GM12878 (cell line): Measurements from ENCODE around the gene NES. TPM values are rescaled to one million over a fixed set of nuclear protein-coding genes. Genes with fewer than 3 reads are reported as not detected.

Experiments used
- ATAC-seq: fragments of 200-7000 bp; cut with Tn5 transposase; 3 replicates; pipeline ENCODE4 v1.9.1; 2020; ENCODE audit warnings: mild to moderate bottlenecking, moderate library complexity
- BruUV-seq: library from RNA; stranded (reverse); fragments of 400-500 nt; replicated peaks from 2 replicates; lab custom pipeline; 2021; lab: Mats Ljungman, UMichigan
- CTCF ChIA-PET: fragments of 300-600 bp; sonication (Branson Sonifier 250); formaldehyde crosslinking; extraction: SDS; loops from one replicate; lab custom pipeline; 2021; ENCODE audit warnings: inconsistent platforms; lab: Yijun Ruan, JAX
- POLR2A ChIA-PET: fragments of 350-600 bp; formaldehyde crosslinking; extraction: SDS; loops from one replicate; lab custom pipeline; 2021; ENCODE audit warnings: inconsistent platforms; lab: Charles Lee
- RAD21 ChIA-PET: fragments of 300-600 bp; sonication (Branson Sonifier 250); formaldehyde crosslinking; loops from one replicate; lab custom pipeline; 2023; ENCODE audit warnings: antibody characterized with exemption; ENCODE audit not compliant: unreplicated experiment; lab: Charles Lee
- SMC1A ChIA-PET: fragments of 300-600 bp; sonication (Branson Sonifier 250); formaldehyde crosslinking; loops from one replicate; lab custom pipeline; 2023; ENCODE audit not compliant: unreplicated experiment, uncharacterized antibody; lab: Charles Lee
- DNase-seq: peaks from one replicate; pipeline ENCODE4 v3.0.0-alpha.2; 2011; ENCODE audit warnings: low read depth, low spot score
- FAIRE-seq: peaks from 3 replicates; lab custom pipeline; 2011; peaks lifted over from hg19 to GRCh38; lab: Jason Lieb, UNC
- H2AFZ ChIP-seq: 2 replicates; pipeline ENCODE4 v1.6.0; 2011; ENCODE audit warnings: low read depth, low read length, control low read depth; ENCODE audit not compliant: control insufficient read depth
- H3K27ac ChIP-seq: 2 replicates; pipeline ENCODE4 v1.5.1; 2011; ENCODE audit warnings: control low read depth; ENCODE audit not compliant: control insufficient read depth, insufficient read depth
- H3K27me3 ChIP-seq, 2 experiments: replicated peaks in 1 of 2; 2 replicates each; pipeline versions ENCODE4 v1.6.0 to v1.6.1; 2011; ENCODE audit warnings: low read length in 1 of 2; ENCODE audit not compliant: control insufficient read depth in 2 of 2, insufficient read depth in 2 of 2
- H3K36me3 ChIP-seq, 2 experiments: 2 replicates each; pipeline ENCODE4 v1.5.1; 2011; ENCODE audit warnings: low read length in 1 of 2; ENCODE audit not compliant: control insufficient read depth in 2 of 2, insufficient read depth in 2 of 2
- H3K4me1 ChIP-seq: 2 replicates; pipeline ENCODE4 v1.6.1; 2011; ENCODE audit warnings: mild to moderate bottlenecking, low read length, moderate library complexity, mixed read lengths; ENCODE audit not compliant: control insufficient read depth, insufficient read depth
- H3K4me2 ChIP-seq: 2 replicates; pipeline ENCODE4 v1.6.0; 2011; ENCODE audit warnings: control low read depth; ENCODE audit not compliant: control insufficient read depth, insufficient read depth
- H3K4me3 ChIP-seq: fragments of 200-600 bp; sonication (generic); 2 replicates; pipeline ENCODE4 v1.5.1; 2016
- H3K79me2 ChIP-seq: 2 replicates; pipeline ENCODE4 v1.6.0; 2011; ENCODE audit warnings: low read length; ENCODE audit not compliant: control insufficient read depth, insufficient read depth
- H3K9ac ChIP-seq: 2 replicates; pipeline ENCODE4 v1.8.0; 2011; ENCODE audit warnings: low read length, control low read depth, mixed read lengths; ENCODE audit not compliant: control insufficient read depth, insufficient read depth
- H3K9me3 ChIP-seq: replicated peaks from 3 replicates; pipeline ENCODE4 v1.5.1; 2011; ENCODE audit warnings: mild to moderate bottlenecking, low read length; ENCODE audit not compliant: control insufficient read depth, insufficient read depth
- H4K20me1 ChIP-seq: 2 replicates; pipeline ENCODE4 v1.6.0; 2011; ENCODE audit not compliant: control insufficient read depth, insufficient read depth
- MEF2A ChIP-seq: IDR thresholded peaks from 2 replicates; pipeline ENCODE4 v1.6.1; 2011; ENCODE audit warnings: low read depth, mild to moderate bottlenecking, low read length, moderate library complexity; ENCODE audit not compliant: insufficient read depth
- NRF1 ChIP-seq: conservative IDR thresholded peaks from 2 replicates; pipeline ENCODE4 v1.6.1; 2011; ENCODE audit warnings: mild to moderate bottlenecking, low read depth, low read length, improper control_type of control experiment
- RFX5 ChIP-seq: IDR thresholded peaks from 2 replicates; pipeline ENCODE4 v1.6.1; 2011; ENCODE audit warnings: low read depth, low read length, improper control_type of control experiment
- SREBF2 ChIP-seq: IDR thresholded peaks from 2 replicates; pipeline ENCODE4 v1.6.1; 2012; ENCODE audit warnings: mild to moderate bottlenecking, low read length
- WRNIP1 ChIP-seq: IDR thresholded peaks from 2 replicates; pipeline ENCODE4 v1.6.1; 2011; ENCODE audit warnings: low read depth, low read length, improper control_type of control experiment, borderline replicate concordance
- ZNF687 ChIP-seq: fragments of 450-650 bp; IDR thresholded peaks from 2 replicates; pipeline ENCODE4 v1.6.1; 2017; ENCODE audit warnings: mild to moderate bottlenecking, moderate library complexity
- WGBS: methylation state at CpG from one replicate; pipeline ENCODE4 v1.1.6; 2016; ENCODE audit warnings: low lambda C conversion rate; ENCODE audit not compliant: insufficient replicate concordance, insufficient coverage; ENCODE audit errors: missing lambda C conversion rate; 5-methylcytosine and 5-hydroxymethylcytosine counted together
- in situ Hi-C: fragments of 300-500 bp; cut with MboI; formaldehyde crosslinking; loops from 9 replicates; pipeline ENCODE4 v1.14.3; 2018; ENCODE audit warnings: mixed read lengths
- intact Hi-C: fragments of 100-400 bp; cut with micrococcal nuclease; formaldehyde crosslinking; loops from one replicate; pipeline ENCODE4 v1.14.2; 2022; ENCODE audit not compliant: unreplicated experiment
- polyA plus RNA-seq, 11 experiments: library from polyadenylated mRNA; depleted of rRNA in 4 of 11; unstranded in 6 of 11; stranded (reverse) in 5 of 11; fragments of >200 nt; fragmentation: Nextera tagmentation in 4 of 11; fragmentation: Illumina TruSeq in 1 of 11; extraction: Ambion mirVana in 4 of 11; extraction: Trizol in 1 of 11; gene quantifications; 1 replicate in 1 of 11; 2 replicates in 10 of 11; pipeline versions ENCODE4 v1.2.1 to v1.2.3, GENCODE V29; 2011 to 2016; ENCODE audit warnings: inconsistent platforms in 2 of 11, missing spikeins in 2 of 11, low read depth in 1 of 11
- total RNA-seq, 4 experiments: library from RNA; depleted of rRNA in 3 of 4; stranded (reverse); fragments of >200 nt in 3 of 4; fragmentation: Illumina TruSeq in 1 of 4; extraction: Trizol in 1 of 4; gene quantifications; 2 replicates each; pipeline versions ENCODE4 v1.2.1 to v1.2.3, GENCODE V29; 2013 to 2021
- TF ChIP-seq, protein P1 (sequence below): fragments of 450-650 bp; formaldehyde crosslinking; IDR thresholded peaks from 2 replicates; pipeline ENCODE4 v1.4.0; 2020; ENCODE audit warnings: mild to moderate bottlenecking, moderate library complexity

The NES gene
- total and polyA plus RNA-seq, 10 of the 15 experiments (the other 5 are each of a cell fraction or from before 2014, with no cell fraction given), result under 0.01 to 0.15 (median 0.02) TPM; not detected in 4

DNA sequence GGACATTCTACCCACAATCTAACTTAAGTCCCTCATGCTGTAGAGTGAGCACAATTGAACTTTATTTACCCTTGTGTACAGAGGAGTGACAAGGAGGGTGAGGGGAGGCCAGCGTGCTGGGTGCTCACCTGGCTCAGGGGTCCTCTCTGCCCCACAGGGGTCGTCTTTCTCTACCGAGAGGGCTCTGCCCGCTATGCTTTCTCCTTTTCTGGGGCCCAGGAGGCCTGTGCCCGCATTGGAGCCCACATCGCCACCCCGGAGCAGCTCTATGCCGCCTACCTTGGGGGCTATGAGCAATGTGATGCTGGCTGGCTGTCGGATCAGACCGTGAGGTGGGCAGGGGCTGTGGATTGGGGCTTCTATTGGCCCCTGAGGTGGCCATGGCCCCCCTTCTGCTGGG, 29.9 kb downstream of the NES start:
- no peaks in the 10 kb centered on the region for H3K36me3 ChIP-seq
- peaks cover 8% of the 10 kb centered on the region for H3K4me1 ChIP-seq
- H3K27ac ChIP-seq, result no peak overlapping the region
- no peak for FAIRE-seq
- ChIA-PET RAD21 (no interaction called here), POLR2A (no interaction called here), CTCF (interaction anchor here (0.6 to 2.8 kb wide), 2 partner anchors 11 to 43 kb away, joined by 3 to 17 read pairs; no protein-coding TSS in a partner anchor), SMC1A (no interaction called here)
- TF ChIP-seq MEF2A, result no peak
- no peak for TF ChIP-seq ZNF687
- TF ChIP-seq RFX5, result no peak
- no peak for TF ChIP-seq SREBF2
- TF ChIP-seq, protein P1, sequence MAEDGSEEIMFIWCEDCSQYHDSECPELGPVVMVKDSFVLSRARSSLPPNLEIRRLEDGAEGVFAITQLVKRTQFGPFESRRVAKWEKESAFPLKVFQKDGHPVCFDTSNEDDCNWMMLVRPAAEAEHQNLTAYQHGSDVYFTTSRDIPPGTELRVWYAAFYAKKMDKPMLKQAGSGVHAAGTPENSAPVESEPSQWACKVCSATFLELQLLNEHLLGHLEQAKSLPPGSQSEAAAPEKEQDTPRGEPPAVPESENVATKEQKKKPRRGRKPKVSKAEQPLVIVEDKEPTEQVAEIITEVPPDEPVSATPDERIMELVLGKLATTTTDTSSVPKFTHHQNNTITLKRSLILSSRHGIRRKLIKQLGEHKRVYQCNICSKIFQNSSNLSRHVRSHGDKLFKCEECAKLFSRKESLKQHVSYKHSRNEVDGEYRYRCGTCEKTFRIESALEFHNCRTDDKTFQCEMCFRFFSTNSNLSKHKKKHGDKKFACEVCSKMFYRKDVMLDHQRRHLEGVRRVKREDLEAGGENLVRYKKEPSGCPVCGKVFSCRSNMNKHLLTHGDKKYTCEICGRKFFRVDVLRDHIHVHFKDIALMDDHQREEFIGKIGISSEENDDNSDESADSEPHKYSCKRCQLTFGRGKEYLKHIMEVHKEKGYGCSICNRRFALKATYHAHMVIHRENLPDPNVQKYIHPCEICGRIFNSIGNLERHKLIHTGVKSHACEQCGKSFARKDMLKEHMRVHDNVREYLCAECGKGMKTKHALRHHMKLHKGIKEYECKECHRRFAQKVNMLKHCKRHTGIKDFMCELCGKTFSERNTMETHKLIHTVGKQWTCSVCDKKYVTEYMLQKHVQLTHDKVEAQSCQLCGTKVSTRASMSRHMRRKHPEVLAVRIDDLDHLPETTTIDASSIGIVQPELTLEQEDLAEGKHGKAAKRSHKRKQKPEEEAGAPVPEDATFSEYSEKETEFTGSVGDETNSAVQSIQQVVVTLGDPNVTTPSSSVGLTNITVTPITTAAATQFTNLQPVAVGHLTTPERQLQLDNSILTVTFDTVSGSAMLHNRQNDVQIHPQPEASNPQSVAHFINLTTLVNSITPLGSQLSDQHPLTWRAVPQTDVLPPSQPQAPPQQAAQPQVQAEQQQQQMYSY (CRISPR knock-in tag), result no peak
- no peak for TF ChIP-seq NRF1
- no peak for TF ChIP-seq WRNIP1
- no peak for DNase-seq
- no peaks in the 10 kb centered on the region; a peak in 1 of 4 replicates for H3K27me3 ChIP-seq
- ATAC-seq, result no peak
- H4K20me1 ChIP-seq, result no peaks in the 10 kb centered on the region; the same call in 1 of the 2 replicates
- no peak overlapping the region for H3K9ac ChIP-seq
- H3K4me2 ChIP-seq, result no peak overlapping the region
- H3K9me3 ChIP-seq, result no peaks in the 10 kb centered on the region
- WGBS, result 71% methylated on average over 10 of the region's 10 CpGs
- H3K4me3 ChIP-seq, result no peak overlapping the region
- in situ Hi-C loops, result no loop called here
- intact Hi-C loops, result no loop called here
- H3K79me2 ChIP-seq, result no peaks in the 10 kb centered on the region
- H2AFZ ChIP-seq, result no peak overlapping the region
- no TSS peak for BruUV-seq
